ENCODE data around the gene TENT5C.

Gene TENT5C

GRCh38 chr1:117665556-117666270 is 59.9 kb downstream of the TENT5C start:
- in situ Hi-C loops (cut with HindIII; ENCODE audit: low sequenced_read_pairs): no loop called here

DNA sequence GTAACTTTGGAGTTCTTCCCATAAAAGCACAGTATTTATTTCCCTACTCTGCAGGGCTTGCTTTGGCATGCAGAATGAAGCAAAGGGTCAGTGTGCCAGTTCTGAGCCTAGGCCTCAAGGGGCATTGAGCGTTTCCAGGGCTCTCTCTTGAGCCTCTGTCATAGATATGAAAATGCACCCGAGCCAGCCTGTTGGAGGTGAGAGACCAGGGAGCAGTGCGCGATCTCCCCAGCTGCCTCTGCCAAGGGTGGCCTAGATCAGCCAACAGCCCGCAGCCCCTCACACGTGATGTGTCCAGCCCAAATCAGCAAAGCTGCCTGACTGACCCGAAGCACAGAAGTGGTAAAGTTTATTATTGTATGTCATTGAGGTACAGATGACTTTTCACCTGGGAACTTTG is 63.7 kb downstream of the TENT5C start:
- H3K4me3 ChIP-seq (ENCODE audit: low read depth, low read length): no peak overlapping the region
- in situ Hi-C loops (cut with HindIII; ENCODE audit: low sequenced_read_pairs): no loop called here
- no peak for DNase-seq (ENCODE audit: low read depth)
- no peak for TF ChIP-seq CTCF (IDR thresholded peaks at IDR 0.05; ENCODE audit: low read depth, low read length, missing control alignments)

More at GRCh38 chr1:117665556-117666270, 59.9 kb downstream of the TENT5C start:
- DNase-seq (ENCODE audit: low read depth): no peak
- no peak for TF ChIP-seq CTCF (IDR thresholded peaks at IDR 0.05; ENCODE audit: low read depth, low read length, missing control alignments)
- no peak overlapping the region for H3K4me3 ChIP-seq (ENCODE audit: low read depth, low read length)

DNA sequence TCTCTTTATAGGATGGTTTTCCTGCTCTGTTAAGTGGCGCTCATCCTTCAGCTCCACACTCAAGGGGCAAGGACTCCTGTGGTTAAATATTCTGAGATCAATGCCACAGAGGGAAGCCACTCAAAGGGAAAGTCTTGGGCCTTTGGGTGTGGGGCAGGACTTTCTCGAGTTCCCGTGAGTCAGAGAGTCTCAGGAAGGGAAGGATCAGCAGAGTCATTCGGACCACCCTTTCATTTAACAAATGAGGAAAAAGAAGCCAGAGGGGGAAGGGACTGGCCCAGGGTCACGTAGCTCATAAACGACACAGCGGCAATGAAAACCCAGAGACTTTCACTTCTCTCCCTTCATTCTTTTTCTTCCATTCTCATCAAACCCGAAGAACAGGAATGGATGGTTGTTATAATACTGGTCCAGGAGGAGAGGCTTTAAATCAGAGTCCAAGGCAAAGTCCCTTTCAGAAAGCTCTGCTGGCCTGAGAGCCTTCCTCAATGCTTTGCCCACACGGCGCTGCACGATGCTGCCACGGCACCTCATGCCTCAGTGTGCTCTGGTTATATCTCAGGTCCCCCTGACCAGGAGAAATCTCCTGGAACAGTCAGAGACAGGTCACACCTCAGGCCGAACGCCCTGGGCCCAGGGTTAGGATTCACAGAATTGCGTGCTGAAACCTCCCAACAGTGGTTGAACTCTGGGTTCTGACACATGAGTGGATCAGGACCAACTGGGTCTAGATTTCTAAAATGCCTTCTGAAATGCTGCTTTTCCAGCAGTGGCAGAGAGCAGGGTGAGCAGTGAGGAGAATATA is 65.3 kb downstream of the TENT5C start:
- no peak overlapping the region for H3K4me3 ChIP-seq (ENCODE audit: low read depth, low read length)
- no peak for DNase-seq (ENCODE audit: low read depth)
- TF ChIP-seq CTCF (IDR thresholded peaks at IDR 0.05; ENCODE audit: low read depth, low read length, missing control alignments): no peak
- in situ Hi-C loops (cut with HindIII; ENCODE audit: low sequenced_read_pairs): no loop called here

- DNase-seq (ENCODE audit: low read depth): no peak
- H3K4me3 ChIP-seq (ENCODE audit: low read depth, low read length): no peak overlapping the region
- in situ Hi-C loops (cut with HindIII; ENCODE audit: low sequenced_read_pairs): no loop called here
- peak; percentile 45 for TF ChIP-seq CTCF (IDR thresholded peaks at IDR 0.05; ENCODE audit: low read depth, low read length, missing control alignments)
Measured at GRCh38 chr1:117671781-117672501, 66.1 kb downstream of the TENT5C start.

DNA sequence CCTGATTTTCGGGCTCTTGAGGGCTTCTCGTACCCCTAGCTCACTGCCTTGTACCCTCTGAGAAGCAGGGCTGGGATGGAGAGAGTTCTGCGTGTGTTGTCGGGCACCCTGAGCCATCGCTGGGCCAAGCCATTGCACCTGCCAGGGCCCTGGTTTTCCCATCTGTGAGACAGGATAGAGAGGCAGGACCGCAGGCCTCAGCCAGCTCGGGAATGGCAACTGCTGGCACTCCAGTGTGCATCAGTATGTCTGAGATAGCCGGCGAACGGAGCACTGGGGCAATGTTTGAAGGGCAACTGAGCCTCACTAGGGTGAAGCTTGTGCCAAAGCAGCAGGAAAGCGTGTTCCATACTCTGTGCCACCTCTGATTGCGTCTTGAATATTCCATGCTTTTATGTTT is 66.9 kb downstream of the TENT5C start:
- TF ChIP-seq CTCF (IDR thresholded peaks at IDR 0.05; ENCODE audit: low read depth, low read length, missing control alignments): no peak
- H3K4me3 ChIP-seq (ENCODE audit: low read depth, low read length): no peak overlapping the region
- in situ Hi-C loops (cut with HindIII; ENCODE audit: low sequenced_read_pairs): no loop called here
- DNase-seq (ENCODE audit: low read depth): no peak

DNA sequence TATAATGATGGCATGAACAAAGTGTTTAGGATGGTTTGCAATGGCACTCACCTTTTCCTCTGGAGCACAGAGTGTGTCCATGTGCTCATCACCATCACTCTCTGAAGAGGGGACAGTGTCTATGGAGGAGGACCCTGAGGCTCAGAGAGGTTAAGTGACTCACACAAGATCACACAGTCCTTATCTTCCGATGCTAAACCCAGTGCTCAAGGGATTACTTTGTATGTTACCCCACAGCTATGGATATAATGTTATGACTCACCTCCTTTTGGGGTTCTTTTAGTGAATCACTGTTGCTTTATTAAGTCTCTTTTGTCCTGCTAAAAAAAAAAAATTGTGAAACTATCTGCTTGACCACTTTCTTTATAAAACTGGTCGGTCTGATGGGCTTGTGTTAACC is 67.6 kb downstream of the TENT5C start:
- H3K4me3 ChIP-seq (ENCODE audit: low read depth, low read length): no peak overlapping the region
- no peak for DNase-seq (ENCODE audit: low read depth)
- no peak for TF ChIP-seq CTCF (IDR thresholded peaks at IDR 0.05; ENCODE audit: low read depth, low read length, missing control alignments)
- in situ Hi-C loops (cut with HindIII; ENCODE audit: low sequenced_read_pairs): no loop called here

All from astrocyte of the cerebellum (primary cell).